GM23338 (cell line): Measurements from ENCODE around the gene GCNT2.

Experiments used
- CTCF ChIP-seq, 2 experiments: fragments of 200-600 bp in 1 of 2; sonication (generic) in 1 of 2; conservative IDR thresholded peaks; 2 replicates each; pipeline versions ENCODE4 v1.5.1 to v1.6.1; 2016 to 2017; ENCODE audit warnings: antibody characterized with exemption in 2 of 2, low read depth in 2 of 2, mild to moderate bottlenecking in 2 of 2, moderate library complexity in 1 of 2
- EZH2 ChIP-seq: fragments of 200-600 bp; sonication (generic); IDR thresholded peaks from one replicate; pipeline ENCODE4 v1.8.0; 2017; ENCODE audit warnings: antibody characterized with exemption, mild to moderate bottlenecking, low read depth; ENCODE audit not compliant: unreplicated experiment
- EZH2phosphoT487 ChIP-seq: fragments of 200-600 bp; sonication (generic); IDR thresholded peaks from one replicate; pipeline ENCODE4 v1.8.1; 2018; ENCODE audit warnings: antibody characterized with exemption; ENCODE audit not compliant: unreplicated experiment
- JUNB ChIP-seq: IDR thresholded peaks from one replicate; pipeline ENCODE4 v1.6.1; 2016; ENCODE audit warnings: antibody characterized with exemption; ENCODE audit not compliant: unreplicated experiment
- POLR2AphosphoS5 ChIP-seq: IDR thresholded peaks from 2 replicates; pipeline ENCODE4 v1.6.1; 2016; ENCODE audit warnings: antibody characterized with exemption, low read depth
- ZNF331 ChIP-seq: fragments of 250-450 bp; sonication (Bioruptor Pico); IDR thresholded peaks from 2 replicates; pipeline ENCODE4 v1.5.0; 2020; ENCODE audit warnings: low read depth, mild to moderate bottlenecking, moderate library complexity
- ZNF462 ChIP-seq: fragments of 250-450 bp; sonication (Bioruptor Pico); IDR thresholded peaks from 2 replicates; pipeline ENCODE4 v1.5.0; 2020; ENCODE audit warnings: mild to moderate bottlenecking, moderate library complexity

GRCh38 chr6:10491463-10491862 lies 29.7 kb upstream of the GCNT2 start:
- no peak for TF ChIP-seq CTCF (conservative IDR thresholded peaks at IDR 0.05; ENCODE audit: low read depth in 2 of 2)
- TF ChIP-seq POLR2AphosphoS5, result no peak
- TF ChIP-seq ZNF331 (CRISPR knock-in tag), result no peak
- TF ChIP-seq EZH2phosphoT487, result no peak
- TF ChIP-seq ZNF462 (CRISPR knock-in tag), result no peak
- no peak for TF ChIP-seq JUNB
- TF ChIP-seq EZH2, result no peak
